NCI-H226 (cell line): ENCODE results near the gene OTOP3.

ENCODE experiments used
- DNase-seq: peaks from one replicate; pipeline ENCODE4 v3.0.0-alpha.2; 2015

The OTOP3 gene

DNA sequence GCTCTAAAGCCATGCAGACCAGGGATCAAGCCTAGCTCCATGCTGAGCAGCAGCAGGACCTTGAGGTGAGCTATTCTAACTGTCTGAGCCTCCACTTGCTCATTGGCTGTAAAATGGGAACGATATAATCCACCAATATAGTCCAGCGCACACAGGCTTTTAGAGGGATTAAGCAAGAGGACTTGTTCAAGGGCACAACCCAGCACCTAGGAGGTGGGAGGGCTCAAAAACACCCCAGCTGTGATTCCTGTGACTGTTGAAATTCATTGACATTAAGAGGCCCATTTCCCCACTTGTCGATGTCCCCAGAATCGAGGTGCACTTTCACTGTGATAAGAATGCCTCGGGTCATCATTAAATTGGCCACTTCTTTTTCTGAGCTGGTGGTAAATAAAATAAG, 16.8 kb upstream of the OTOP3 start:
- no peak for DNase-seq

DNA sequence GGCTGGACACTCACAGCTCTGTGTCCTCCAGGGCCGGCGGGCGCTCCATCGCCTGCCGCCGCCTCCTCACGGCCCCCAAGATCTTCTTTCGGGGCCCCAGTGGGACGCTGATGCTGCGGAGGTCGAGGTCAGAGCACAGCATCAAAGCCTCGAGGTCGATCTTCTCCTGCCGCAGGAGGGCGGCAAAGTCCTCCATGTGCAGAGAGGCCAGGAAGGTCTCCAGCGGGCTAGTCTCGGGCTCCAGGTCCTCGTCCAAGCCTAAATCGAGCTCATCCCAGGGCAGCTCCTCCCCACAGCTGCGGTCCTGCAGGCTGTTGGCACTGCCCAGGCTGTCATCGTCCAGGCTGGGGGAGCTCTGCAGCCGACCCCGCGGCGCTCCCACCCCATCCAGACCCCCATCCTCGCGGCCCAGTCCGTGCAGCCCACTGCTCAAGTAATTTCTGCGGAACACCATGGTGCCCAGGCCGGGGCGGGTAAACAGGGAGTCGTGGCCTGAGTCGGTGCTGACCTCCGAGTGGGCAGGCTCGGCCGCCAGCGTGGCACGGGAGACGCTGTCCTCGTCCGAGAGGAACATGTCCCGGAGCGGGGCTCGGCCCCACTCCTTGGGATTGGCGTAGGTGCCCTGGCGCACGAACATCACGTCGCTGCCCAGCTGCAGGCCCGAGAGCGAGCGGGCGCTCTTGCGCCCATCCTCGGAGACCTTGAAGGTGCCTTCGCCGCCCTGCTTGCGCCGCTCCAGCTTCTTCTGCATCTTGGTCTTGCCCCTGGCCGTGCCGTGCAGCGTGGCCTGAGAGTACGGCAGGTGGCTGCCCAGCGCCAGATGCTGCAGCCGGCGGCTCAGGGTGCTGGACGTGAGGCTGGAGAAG, 16.0 kb upstream of the OTOP3 start:
- DNase-seq = no peak

- DNase-seq = no peak
Measured at GRCh38 chr17:74920306-74920620, 15.4 kb upstream of the OTOP3 start.

DNA sequence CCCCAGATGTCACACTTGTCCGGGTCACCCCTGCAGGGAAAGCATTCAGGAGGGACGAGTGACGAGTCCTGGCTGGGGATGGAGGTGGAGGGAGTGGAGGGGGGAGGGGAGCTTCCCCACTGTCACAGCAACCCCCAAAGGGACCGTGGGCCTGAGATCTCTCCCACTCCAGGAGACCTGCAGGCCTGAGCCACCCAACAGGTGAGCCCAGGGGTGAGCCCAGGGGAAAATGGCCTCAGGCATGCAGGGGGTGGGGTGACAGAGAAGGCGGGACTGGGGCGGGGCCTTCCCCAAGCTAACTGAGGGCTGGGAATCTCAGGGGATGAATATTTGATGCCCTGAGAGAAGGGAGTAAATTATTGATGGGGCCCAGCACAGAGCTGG, 15.1 kb upstream of the OTOP3 start:
- DNase-seq = no peak

DNA sequence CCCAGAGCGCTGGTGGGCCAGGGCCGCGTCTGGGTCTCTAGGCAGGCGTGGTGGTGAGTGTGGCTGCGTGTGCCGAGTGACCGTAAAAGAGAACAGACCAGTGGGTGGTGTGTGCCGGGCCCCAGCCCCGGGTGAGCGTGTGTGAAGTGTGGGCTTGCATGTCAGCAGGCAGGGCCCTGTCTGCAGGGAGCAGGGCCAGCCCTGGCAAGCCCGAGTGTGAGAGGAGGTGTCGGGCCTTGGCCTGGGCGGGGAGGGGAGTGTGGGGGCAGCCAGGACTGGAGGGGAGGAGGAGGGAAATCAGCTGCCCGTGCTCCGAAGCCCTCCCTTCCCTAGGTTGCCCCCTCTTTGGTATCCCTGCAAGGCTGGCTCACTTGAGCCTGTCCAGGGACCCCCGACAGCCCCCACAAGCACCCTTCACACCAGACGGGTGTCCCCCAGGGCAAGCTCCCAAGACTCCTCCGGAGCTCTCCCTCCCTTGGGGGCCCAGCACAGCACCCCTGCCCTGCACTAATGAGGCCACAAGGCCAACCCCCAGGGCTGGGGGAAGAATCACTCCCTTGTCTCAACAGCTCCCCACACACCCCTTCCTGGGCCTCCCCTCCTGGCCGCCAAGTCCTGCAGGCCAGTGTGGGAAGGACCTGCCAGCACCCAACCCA, 14.5 kb upstream of the OTOP3 start:
- no peak for DNase-seq

- DNase-seq = no peak
Measured at GRCh38 chr17:74921769-74922168, 13.9 kb upstream of the OTOP3 start.

GRCh38 chr17:74922172-74922571, 13.5 kb upstream of the OTOP3 start:
- DNase-seq = no peak

GRCh38 chr17:74922694-74923537, 12.8 kb upstream of the OTOP3 start, which contains the start of gene USH1G:
TSS of gene USH1G (minus strand) at chr17:74923255. CDS start at chr17:74923073, 182 bp downstream.
- DNase-seq = no peak

- peak; percentile 33 for DNase-seq
Measured at GRCh38 chr17:74923538-74924249, 12.0 kb upstream of the OTOP3 start.

- DNase-seq = no peak
Measured at GRCh38 chr17:74924250-74924948, 11.3 kb upstream of the OTOP3 start, which contains the start of gene OTOP2. TSS of gene OTOP2 (plus strand) at chr17:74924273. CDS start at chr17:74924633, 360 bp downstream.

DNA sequence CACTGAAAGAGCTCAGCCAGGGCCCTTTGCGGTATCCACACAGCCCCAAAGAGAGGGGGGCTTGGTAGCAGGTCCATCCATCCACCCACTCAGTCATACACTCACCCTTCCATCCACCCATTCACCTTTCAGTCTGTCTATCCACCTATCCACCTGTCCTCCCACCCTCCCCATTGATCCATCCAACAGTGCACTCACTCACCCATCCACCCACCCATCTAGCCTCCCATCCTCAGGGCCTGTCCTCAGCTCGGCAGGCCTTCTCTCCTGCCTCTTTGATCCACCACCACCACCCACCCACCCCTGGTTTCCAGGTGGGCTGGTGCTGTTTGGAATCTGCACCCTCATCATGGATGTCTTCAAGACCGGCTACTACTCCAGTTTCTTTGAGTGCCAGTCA, 10.5 kb upstream of the OTOP3 start:
- DNase-seq = no peak

- no peak for DNase-seq
Measured at GRCh38 chr17:74928786-74929185, 6.9 kb upstream of the OTOP3 start.

DNA sequence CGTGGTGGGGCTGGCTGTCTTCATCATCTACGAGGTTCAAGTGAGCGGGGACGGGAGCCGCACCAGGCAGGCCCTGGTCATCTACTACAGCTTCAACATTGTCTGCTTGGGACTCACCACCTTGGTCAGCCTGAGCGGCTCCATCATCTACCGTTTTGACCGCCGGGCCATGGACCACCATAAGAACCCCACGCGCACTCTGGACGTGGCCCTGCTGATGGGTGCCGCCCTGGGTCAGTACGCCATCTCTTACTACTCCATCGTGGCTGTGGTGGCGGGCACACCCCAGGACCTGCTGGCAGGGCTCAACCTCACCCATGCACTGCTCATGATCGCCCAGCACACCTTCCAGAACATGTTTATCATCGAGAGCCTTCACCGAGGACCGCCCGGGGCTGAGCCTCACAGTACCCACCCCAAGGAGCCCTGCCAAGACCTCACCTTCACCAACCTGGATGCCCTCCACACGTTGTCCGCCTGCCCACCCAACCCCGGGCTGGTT, 5.1 kb upstream of the OTOP3 start:
- DNase-seq = no peak

DNA sequence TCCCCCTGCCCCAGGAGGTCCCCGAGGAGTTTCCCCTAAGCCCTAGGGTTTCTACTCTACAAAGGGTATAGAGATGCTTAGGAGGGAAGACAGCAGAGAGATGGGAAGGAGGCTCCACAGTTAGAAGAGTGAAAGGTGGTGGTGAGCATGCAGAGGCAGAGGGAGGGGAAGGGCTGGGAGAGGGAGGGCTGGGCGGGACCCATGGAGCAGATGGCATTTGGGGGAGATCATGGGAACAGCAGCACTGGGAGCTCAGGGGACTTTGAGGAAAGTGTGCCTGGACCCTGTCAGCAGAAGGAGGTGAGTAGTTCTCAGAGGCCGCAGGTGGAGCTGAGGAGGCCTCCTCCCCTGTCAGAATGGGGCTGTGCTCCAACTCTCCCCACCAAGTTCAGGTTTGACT, 650 bp upstream of the OTOP3 start:
- no peak for DNase-seq

GRCh38 chr17:74936470-74936799, 737 bp downstream of the OTOP3 start:
- DNase-seq = no peak

DNA sequence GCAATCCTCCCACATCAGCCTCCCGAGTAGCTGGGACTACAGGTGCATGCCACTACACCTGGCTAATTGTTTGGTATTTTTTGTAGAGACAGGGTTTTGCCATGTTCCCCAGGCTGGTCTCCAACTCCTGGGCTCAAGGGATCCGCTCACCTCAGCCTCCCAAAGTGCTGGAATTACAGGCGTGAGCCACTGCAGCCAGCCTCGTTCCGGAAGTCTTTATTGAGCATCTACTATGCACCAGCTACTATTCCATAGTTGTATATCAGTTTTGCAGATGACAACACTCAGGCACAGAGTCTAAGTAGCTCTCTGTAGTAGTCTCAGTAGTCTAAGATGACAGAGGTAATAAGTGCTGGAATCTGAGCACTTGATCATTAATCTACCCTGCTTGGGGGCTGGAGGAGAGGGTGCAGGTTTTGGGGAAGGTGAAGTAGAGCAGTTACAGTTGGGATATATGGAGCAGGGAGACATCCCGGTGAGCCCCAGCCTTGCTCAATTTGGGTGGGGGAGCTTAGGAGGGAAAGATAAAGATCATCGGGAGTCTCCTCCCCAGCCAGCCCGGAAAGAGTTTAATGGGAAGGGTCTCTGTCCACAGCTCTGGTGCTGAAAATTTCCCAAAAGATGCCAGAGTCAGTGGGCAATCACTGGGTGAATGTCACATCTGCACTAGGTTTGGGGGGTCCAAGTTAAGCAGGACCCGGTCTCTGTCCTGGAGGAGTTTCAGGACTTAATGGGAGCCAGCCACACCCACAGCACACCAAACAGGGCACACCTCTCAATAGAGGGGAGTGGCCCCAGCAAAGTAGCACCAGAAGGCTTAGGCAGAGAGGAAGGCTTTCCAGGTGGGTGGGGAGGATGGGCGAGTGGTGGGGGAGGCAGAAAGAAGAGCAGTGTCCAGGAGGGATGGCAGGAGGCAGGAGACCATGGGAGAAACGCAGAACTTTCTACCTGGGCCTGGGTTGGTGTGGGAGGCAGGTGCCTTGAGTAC, 1.7 kb downstream of the OTOP3 start:
- DNase-seq = no peak

DNA sequence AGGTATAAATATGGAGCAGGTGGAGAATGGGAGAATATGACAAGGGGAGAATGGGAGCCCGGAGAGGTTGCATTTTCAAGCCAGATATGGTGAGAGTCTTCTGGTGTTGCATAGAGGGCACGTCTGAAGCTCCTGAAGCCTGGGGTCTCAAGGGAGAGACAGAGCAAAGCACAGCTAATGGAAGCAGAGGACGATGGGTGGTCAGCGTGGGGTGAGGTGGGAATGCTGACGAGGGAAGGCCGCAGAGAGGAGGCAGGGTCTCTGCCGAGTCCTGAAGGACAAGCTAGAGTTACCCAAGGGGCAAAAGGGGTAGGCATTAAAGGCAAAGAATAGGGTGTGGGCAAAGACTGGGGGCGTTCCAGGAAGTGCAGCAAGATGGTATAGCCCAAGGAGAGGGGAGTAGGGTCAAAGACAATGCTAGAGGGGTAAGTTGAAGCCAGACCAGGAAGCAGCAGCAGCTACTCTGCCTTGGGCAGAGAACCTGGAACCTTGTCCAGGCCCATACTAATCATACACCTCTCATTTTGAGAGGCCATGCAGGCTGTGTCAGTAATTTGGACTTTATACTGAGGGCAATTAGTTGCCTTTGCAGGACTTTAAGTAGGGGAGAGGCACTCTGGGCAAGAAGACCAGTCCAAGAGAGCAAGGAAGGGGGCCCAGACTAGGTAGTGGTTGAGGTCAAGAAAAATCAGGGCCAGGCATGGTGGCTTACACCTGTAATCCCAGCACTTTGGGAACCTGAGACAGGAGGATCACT, 2.7 kb downstream of the OTOP3 start:
- no peak for DNase-seq

DNA sequence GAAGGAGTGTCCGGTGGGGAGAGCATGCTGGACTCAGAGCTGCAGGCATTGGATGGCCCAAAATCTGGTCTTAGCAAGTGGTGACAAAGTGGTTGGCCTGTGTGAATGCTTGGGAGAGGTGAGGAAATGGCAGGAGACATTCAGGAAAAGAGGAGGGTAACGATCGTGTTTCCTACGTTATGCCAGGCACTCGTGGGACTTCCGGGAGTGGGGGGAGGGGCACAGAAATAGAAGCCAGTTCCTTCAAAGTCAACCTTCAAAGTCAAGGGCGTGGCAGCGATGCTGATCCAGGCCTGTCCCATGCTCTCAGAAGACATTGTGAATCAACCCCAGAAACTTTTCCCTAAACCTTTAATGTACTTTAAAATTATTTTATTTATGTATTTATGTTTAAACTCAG, 3.8 kb downstream of the OTOP3 start:
- no peak for DNase-seq

DNA sequence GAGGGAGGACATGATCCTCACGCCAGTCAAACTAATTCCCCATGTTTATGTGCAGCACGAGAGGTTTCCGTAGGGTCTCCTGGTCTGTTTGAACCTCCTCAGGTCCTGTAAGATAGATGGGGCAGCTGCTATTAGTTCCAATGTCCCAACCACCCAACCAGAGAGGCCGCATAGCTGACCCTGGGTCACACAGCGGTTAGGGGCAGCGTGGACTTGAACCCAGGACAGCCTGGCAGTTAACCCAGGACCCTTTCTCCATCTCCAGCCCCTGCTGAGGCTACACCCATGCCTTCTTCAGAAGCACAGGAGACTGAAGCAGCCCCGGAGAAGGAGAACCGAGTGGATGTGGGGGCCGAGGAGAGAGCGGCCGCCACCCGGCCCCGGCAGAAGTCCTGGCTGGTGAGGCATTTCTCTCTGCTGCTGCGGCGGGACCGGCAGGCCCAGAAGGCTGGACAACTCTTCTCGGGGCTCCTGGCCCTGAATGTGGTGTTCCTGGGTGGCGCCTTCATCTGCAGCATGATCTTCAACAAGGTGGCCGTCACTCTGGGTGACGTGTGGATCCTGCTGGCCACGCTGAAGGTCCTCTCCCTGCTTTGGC, 5.5 kb downstream of the OTOP3 start:
- no peak for DNase-seq
